OCI-LY7 (cell line): Measurements from ENCODE around the gene KRTAP10-8. TPM values are rescaled to one million over a fixed set of nuclear protein-coding genes. Genes with fewer than 3 reads are reported as not detected.
"Not testable (repeated sequence)": the region's sequence is repeated elsewhere in the genome, so short reads cannot be mapped to it uniquely, and the experiment has no call there.

Experiments used
- BruUV-seq: library from RNA; stranded (reverse); fragments of 400-500 nt; replicated peaks from 2 replicates; lab custom pipeline; 2021; lab: Mats Ljungman, UMichigan
- CTCF ChIA-PET: fragments of 300-600 bp; sonication (Branson Sonifier 250); formaldehyde crosslinking; loops from one replicate; lab custom pipeline; 2022; ENCODE audit warnings: antibody characterized with exemption; ENCODE audit not compliant: unreplicated experiment; lab: Charles Lee
- POLR2A ChIA-PET: fragments of 300-600 bp; sonication (Branson Sonifier 250); formaldehyde crosslinking; loops from one replicate; lab custom pipeline; 2022; ENCODE audit warnings: antibody characterized with exemption; lab: Charles Lee
- DNase-seq: peaks from one replicate; pipeline ENCODE4 v3.0.0-alpha.2; 2015; ENCODE audit warnings: low spot score
- H2AFZ ChIP-seq: fragments of 200-600 bp; sonication (generic), shearing (Covaris generic); 2 replicates; pipeline ENCODE4 v1.6.1; 2014; ENCODE audit warnings: mild to moderate bottlenecking, antibody characterized with exemption, low read length, moderate library complexity
- H3K27ac ChIP-seq: fragments of 200-600 bp; sonication (generic); 2 replicates; pipeline ENCODE4 v1.5.1; 2014; ENCODE audit warnings: mixed run types, low read depth, mild to moderate bottlenecking, moderate library complexity, low read length, inconsistent platforms; ENCODE audit not compliant: poor library complexity, severe bottlenecking
- H3K36me3 ChIP-seq: fragments of 200-600 bp; sonication (generic); 2 replicates; pipeline ENCODE4 v1.6.1; 2014; ENCODE audit warnings: mild to moderate bottlenecking, antibody characterized with exemption, low read length, moderate library complexity, mixed read lengths; ENCODE audit not compliant: insufficient read depth
- H3K4me1 ChIP-seq: fragments of 200-600 bp; sonication (generic); 2 replicates; pipeline ENCODE4 v1.5.1; 2014; ENCODE audit warnings: mild to moderate bottlenecking, low read length; ENCODE audit not compliant: insufficient read depth, poor library complexity, severe bottlenecking
- H3K4me2 ChIP-seq: fragments of 200-600 bp; sonication (generic); 2 replicates; pipeline ENCODE4 v1.6.1; 2014; ENCODE audit warnings: mild to moderate bottlenecking, low read length
- H3K4me3 ChIP-seq: fragments of 200-600 bp; sonication (generic); 2 replicates; pipeline ENCODE4 v1.5.1; 2014; ENCODE audit warnings: mild to moderate bottlenecking, low read depth, low read length; ENCODE audit not compliant: poor library complexity, severe bottlenecking
- H3K79me2 ChIP-seq: fragments of 200-600 bp; sonication (generic); 2 replicates; pipeline ENCODE4 v1.6.1; 2016; ENCODE audit warnings: low read depth, mild to moderate bottlenecking, low read length, moderate library complexity, mixed read lengths; ENCODE audit not compliant: insufficient read depth
- H3K9me2 ChIP-seq: fragments of 200-600 bp; sonication (generic); 2 replicates; pipeline ENCODE4 v1.6.1; 2016; ENCODE audit warnings: mild to moderate bottlenecking, low read length, mixed read lengths; ENCODE audit not compliant: insufficient read depth
- H3K9me3 ChIP-seq: fragments of 200-600 bp; sonication (generic); 2 replicates; pipeline ENCODE4 v1.6.1; 2014; ENCODE audit warnings: mild to moderate bottlenecking, mixed run types, low read length, mixed read lengths
- H4K20me1 ChIP-seq: fragments of 200-600 bp; sonication (generic); 2 replicates; pipeline ENCODE4 v1.6.1; 2014; ENCODE audit warnings: mild to moderate bottlenecking, antibody characterized with exemption, low read length, moderate library complexity, mixed read lengths; ENCODE audit not compliant: insufficient read depth
- EZH2phosphoT487 ChIP-seq: fragments of 200-600 bp; sonication (generic); IDR thresholded peaks from 2 replicates; pipeline ENCODE4 v1.6.1; 2018; ENCODE audit warnings: low read depth, borderline replicate concordance, mild to moderate bottlenecking, mixed run types, antibody characterized with exemption, low read length, moderate library complexity, mixed read lengths
- intact Hi-C: fragments of 100-400 bp; cut with micrococcal nuclease; formaldehyde crosslinking; loops from one replicate; pipeline ENCODE4 v1.10.0; 2022; ENCODE audit not compliant: unreplicated experiment
- total RNA-seq, 2 experiments: library from RNA; depleted of rRNA in 1 of 2; stranded (reverse); fragments of >200 nt in 1 of 2; shearing (Covaris generic) in 1 of 2; gene quantifications; 2 replicates each; pipeline ENCODE4 v1.2.3, GENCODE V29; 2014 to 2022
- TF ChIP-seq, protein P1 (sequence below): fragments of 200-600 bp; sonication (generic); conservative IDR thresholded peaks from 2 replicates; pipeline ENCODE4 v1.5.1; 2014; ENCODE audit warnings: mild to moderate bottlenecking, antibody characterized with exemption, low read length, moderate library complexity, mixed read lengths

The KRTAP10-8 gene
- total RNA-seq, 2 experiments from 2014 or later = not detected

DNA sequence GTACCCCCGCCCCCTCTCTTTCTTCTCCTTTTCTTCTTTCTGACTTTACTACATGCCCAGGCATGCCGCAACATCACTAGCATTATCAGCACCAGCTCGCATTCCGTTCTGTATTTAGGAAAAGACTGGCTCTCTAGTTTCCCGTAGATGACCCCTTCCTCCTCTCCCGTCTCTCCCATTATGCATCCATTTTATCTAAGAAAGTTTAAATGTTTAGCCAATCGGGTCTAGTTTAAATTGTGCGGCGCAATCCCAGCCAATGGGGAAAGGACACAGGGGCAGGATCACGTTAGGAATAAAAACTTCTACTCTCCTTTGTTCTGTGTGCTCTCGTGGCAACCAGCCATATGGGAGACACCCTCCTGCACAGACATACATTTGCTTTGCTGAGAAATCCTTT, 13.8 kb upstream of the KRTAP10-8 start:
- Histone ChIP-seq H3K9me3 (no peaks in the 10 kb centered on the region), H3K79me2 (no peaks in the 10 kb centered on the region), H3K4me1 (no peaks in the 10 kb centered on the region), H2AFZ (no peak overlapping the region), H3K4me3 (no peak overlapping the region), H3K27ac (no peak overlapping the region), H4K20me1 (no peaks in the 10 kb centered on the region), H3K9me2 (no peaks in the 10 kb centered on the region), H3K4me2 (no peak overlapping the region), H3K36me3 (no peaks in the 10 kb centered on the region)
- ChIA-PET CTCF (no interaction called here), POLR2A (no interaction called here)
- intact Hi-C loops = no loop called here
- DNase-seq = no peak
- TF ChIP-seq EZH2phosphoT487 = no peak
- TF ChIP-seq, protein P1, sequence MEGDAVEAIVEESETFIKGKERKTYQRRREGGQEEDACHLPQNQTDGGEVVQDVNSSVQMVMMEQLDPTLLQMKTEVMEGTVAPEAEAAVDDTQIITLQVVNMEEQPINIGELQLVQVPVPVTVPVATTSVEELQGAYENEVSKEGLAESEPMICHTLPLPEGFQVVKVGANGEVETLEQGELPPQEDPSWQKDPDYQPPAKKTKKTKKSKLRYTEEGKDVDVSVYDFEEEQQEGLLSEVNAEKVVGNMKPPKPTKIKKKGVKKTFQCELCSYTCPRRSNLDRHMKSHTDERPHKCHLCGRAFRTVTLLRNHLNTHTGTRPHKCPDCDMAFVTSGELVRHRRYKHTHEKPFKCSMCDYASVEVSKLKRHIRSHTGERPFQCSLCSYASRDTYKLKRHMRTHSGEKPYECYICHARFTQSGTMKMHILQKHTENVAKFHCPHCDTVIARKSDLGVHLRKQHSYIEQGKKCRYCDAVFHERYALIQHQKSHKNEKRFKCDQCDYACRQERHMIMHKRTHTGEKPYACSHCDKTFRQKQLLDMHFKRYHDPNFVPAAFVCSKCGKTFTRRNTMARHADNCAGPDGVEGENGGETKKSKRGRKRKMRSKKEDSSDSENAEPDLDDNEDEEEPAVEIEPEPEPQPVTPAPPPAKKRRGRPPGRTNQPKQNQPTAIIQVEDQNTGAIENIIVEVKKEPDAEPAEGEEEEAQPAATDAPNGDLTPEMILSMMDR = no peak
- no TSS peak for BruUV-seq

DNA sequence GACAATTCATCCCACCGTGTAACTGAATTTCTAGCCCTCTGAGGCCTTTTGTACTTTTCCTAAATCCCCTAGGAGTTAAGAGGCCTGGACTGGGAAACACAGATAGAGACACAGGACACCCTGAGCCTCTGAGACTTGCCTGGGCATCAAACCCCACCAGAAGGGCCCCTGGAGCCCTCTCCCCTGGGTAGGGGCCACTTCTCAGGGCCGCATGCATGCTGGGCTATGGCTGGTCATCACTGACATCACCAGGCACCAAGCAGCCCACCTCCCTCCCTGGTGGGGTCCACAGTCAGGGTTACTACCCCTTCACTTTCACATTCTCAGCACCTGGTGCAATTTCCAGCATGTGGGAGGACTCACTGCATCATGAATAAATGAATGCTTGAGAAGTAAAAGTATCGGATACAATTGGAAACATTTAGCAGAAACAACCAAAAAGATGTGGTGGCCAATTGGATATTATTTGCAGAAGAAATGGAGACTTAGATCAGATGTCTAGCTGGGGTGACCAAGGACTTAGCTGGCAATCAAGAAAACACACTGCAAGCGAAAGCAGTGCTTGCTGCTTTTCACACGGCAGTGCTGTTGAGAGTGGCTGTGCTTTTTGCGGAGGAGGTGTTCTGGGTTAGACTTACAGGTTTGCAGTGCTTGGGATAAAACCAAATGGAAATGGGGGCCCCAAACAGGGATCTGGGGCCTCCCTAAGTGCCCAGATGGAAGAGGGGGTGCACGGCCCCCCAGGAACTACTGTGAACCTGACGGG, 12.4 kb upstream of the KRTAP10-8 start:
- Histone ChIP-seq H3K27ac (no peak overlapping the region), H3K9me2 (no peaks in the 10 kb centered on the region), H3K79me2 (no peaks in the 10 kb centered on the region), H3K4me2 (no peak overlapping the region), H3K4me1 (no peaks in the 10 kb centered on the region), H3K4me3 (no peak overlapping the region), H4K20me1 (no peaks in the 10 kb centered on the region), H3K9me3 (no peaks in the 10 kb centered on the region), H2AFZ (no peak overlapping the region), H3K36me3 (no peaks in the 10 kb centered on the region)
- DNase-seq = no peak
- TF ChIP-seq EZH2phosphoT487 = no peak
- TF ChIP-seq, protein P1 = no peak
- BruUV-seq = no TSS peak
- intact Hi-C loops = no loop called here
- CTCF ChIA-PET = no interaction called here
- POLR2A ChIA-PET = no interaction called here

DNA sequence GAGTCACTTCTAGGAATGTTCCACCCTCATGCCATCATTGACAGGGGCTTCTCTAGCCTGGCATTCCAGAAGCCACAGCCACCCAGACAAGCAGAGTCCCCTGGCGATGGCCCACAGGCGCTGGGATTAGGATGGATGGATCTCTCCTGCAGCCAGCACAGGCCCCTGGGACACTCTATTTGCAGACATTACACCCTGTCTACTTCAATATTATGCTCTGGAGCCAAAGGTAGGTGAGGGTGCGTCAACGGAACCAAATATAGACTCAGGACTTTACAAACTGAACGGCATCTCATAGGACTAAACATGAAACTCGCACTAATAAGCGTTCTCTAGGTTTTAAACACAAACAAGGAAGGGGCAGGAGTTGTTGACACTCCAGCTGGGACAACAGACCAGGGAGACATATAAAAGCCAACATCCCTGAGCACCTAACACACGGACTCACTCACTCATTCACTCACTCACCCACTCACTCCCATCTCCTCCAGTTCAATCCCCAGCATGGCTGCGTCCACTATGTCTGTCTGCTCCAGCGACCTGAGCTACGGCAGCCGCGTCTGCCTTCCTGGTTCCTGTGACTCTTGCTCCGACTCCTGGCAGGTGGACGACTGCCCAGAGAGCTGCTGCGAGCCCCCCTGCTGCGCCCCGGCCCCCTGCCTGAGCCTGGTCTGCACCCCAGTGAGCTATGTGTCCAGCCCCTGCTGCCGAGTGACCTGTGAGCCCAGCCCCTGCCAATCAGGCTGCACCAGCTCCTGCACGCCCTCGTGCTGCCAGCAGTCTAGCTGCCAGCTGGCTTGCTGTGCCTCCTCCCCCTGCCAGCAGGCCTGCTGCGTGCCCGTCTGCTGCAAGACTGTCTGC, 11.5 kb upstream of the KRTAP10-8 start, which contains the start of gene KRTAP10-7:
Gene KRTAP10-7 (plus strand): TSS at position 480 of the 861 bp plus-strand sequence. CDS start 25 bp downstream, at position 505.
- intact Hi-C loops, POLR2A ChIA-PET, H4K20me1 ChIP-seq, H2AFZ ChIP-seq, H3K36me3 ChIP-seq, H3K27ac ChIP-seq, BruUV-seq, DNase-seq, H3K9me3 ChIP-seq, H3K4me1 ChIP-seq, H3K79me2 ChIP-seq, H3K9me2 ChIP-seq, H3K4me2 ChIP-seq, H3K4me3 ChIP-seq: not testable (repeated sequence)
- CTCF ChIA-PET = interaction anchor here (0.7 kb wide), 1 partner anchor 70 kb away, joined by 3 read pairs; no protein-coding TSS in a partner anchor

DNA sequence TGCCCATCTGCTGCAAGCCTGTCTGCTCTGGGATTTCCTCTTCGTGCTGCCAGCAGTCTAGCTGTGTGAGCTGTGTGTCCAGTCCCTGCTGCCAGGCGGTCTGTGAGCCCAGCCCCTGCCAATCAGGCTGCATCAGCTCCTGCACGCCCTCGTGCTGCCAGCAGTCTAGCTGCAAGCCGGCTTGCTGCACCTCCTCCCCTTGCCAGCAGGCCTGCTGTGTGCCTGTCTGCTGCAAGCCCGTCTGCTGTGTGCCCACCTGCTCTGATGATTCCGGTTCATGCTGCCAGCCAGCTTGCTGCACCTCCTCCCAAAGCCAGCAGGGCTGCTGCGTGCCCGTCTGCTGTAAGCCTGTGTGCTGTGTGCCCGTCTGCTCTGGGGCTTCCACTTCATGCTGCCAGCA, 10.8 kb upstream of the KRTAP10-8 start:
- DNase-seq, H3K9me3 ChIP-seq, H2AFZ ChIP-seq, H3K4me2 ChIP-seq, H3K79me2 ChIP-seq, POLR2A ChIA-PET, BruUV-seq, H3K36me3 ChIP-seq, intact Hi-C loops, H4K20me1 ChIP-seq, H3K4me3 ChIP-seq, H3K27ac ChIP-seq, H3K9me2 ChIP-seq, H3K4me1 ChIP-seq: not testable (repeated sequence)
- CTCF ChIA-PET = interaction anchor here (0.7 kb wide), 1 partner anchor 71 kb away, joined by 3 read pairs; no protein-coding TSS in a partner anchor
